SH-SY5Y (cell line): ENCODE data around the gene MRPS18A.

ENCODE experiments used
- GATA2 ChIP-seq: IDR thresholded peaks from 2 replicates; pipeline ENCODE4 v1.6.1; 2011; ENCODE audit warnings: mild to moderate bottlenecking, low read depth, low read length
- GATA3 ChIP-seq: IDR thresholded peaks from 2 replicates; pipeline ENCODE4 v1.6.1; 2011; ENCODE audit warnings: low read depth, mild to moderate bottlenecking, low read length, moderate library complexity

DNA sequence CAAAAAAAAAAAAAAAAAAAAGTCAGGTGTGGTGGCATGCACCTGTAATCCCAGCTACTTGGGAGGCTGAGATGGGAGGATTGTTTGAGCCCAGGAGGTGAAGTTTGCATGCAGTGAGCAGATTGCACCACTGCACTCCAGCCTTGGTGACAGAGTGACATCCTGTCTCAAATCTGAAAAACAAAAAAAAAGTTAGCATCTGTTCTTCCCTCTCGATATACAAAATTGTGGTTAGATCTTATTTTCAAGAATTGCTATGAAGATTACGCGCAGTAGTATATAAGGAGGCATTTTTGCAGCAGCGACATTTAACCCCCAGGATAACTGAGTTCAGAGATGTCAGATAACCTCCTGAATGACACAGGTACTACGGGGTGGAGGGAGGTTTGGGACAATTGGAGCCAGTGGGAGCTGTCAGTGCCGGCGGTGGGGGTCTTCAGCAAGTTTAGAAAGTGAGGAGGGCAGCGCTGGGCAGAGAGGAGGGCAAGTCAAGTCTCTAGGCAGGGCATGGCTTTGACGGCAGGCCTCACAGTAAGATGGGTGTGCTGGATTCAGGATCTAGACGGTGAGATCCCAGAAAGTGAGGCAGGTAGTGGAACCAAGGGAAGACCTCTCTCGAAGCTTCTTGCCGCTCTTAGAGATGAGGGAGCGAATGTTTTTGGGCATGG lies 26.2 kb upstream of the MRPS18A start:
- TF ChIP-seq GATA2, result no peak
- no peak for TF ChIP-seq GATA3
